GOT3 (cell line): Measurements from ENCODE around the gene USP2.
"Not testable (repeated sequence)": the region's sequence is repeated elsewhere in the genome, so short reads cannot be mapped to it uniquely, and the experiment has no call there.

Experiments used
- DNase-seq: peaks from one replicate; lab custom pipeline; 2025; ENCODE audit warnings: mixed read lengths; lab: John Stamatoyannopoulos, UW

USP2 gene

DNA sequence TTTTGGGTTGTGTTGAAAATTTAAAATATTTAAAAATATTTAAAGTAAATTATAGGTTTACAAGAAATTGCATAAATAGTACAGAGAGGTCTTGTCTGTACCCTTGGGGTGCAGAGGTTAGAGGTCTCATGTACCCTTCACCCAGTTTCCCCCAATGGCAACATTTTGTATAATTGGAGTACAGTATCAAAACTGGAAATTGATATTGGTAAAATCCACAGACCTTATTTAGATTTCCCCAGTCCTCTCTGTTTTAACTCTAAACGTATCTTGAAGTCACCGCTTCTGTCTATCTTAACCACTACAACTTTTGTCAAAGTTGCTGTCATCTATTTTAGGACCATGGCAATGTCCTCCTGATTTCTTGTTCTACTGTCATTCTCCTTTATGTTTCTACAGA is 30.6 kb upstream of the USP2 start:
- DNase-seq, result no peak

- no peak for DNase-seq
These were observed 29.0 kb upstream of the USP2 start for GRCh38 chr11:119410501-119410900.

GRCh38 chr11:119409731-119410130 is 28.2 kb upstream of the USP2 start:
- DNase-seq, result no peak

DNA sequence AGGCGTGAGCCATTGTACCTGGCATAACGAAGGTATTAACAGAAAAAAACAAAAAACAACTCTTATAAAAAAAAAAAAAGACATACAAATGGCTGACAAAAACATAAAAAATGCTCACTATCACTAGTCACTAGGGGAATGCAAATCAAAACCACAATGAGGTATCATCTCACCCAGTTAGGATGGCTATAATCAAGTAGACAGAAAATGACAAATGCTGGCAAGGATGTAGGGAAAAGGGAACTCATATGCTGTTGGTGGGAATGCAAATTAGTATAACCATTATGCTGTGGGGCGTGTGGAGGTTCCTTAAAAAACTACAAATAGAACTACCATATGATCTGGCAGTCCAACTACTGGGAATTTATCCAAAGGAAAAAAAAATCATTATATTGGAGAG is 24.5 kb upstream of the USP2 start:
- no peak for DNase-seq

- not testable (repeated sequence) for DNase-seq
These were observed 24.0 kb upstream of the USP2 start for GRCh38 chr11:119405448-119405847.

GRCh38 chr11:119404872-119405271 is 23.4 kb upstream of the USP2 start:
- no peak for DNase-seq

GRCh38 chr11:119403021-119403420 is 21.5 kb upstream of the USP2 start:
- no peak for DNase-seq

- no peak for DNase-seq
These were observed 21.0 kb upstream of the USP2 start for GRCh38 chr11:119402470-119402869.

- no peak for DNase-seq
These were observed 19.4 kb upstream of the USP2 start for GRCh38 chr11:119400860-119401259.

DNA sequence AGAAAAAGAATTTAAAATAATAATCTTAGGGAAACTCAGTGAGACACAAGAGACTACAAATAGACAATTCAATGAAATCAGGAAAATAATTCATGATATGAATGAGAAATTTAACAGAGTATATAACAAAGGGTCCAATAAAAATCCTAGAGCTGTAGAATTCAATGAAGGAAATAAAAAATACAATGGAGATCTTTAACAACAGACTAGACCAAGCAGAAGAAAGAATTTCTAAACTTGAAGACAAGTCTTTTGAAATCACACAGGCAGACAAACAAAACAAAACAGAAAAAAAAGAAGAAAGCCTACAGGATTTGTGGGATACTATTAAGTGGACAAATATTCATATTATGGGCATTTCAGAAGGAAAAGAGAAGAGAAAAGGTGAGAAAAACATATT is 16.2 kb upstream of the USP2 start:
- DNase-seq, result no peak

- DNase-seq, result no peak
These were observed 15.3 kb upstream of the USP2 start for GRCh38 chr11:119396835-119397234.

DNA sequence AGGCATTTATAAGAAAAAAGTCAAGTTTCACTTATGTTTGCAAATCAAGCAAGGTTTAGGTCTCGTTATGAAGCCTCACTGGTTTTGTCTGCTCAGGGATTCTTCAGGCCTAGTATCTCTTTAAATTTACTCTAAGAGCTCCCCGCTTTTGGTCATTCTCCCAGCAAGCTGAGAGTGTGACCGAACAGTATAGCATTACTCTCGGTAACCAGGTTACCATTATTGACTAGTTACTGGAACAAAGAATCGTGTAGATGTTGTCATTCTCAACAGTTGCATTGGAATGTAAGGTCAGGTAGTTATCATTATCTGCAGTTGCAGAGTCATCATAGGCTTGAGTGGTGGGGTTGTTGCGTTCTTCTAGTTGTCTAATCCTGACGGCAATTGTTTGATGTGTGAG is 9.8 kb upstream of the USP2 start:
- DNase-seq, result no peak

- DNase-seq, result no peak
These were observed 8.2 kb upstream of the USP2 start for GRCh38 chr11:119389611-119390254.

- no peak for DNase-seq
These were observed 6.6 kb upstream of the USP2 start for GRCh38 chr11:119388103-119388502.

DNA sequence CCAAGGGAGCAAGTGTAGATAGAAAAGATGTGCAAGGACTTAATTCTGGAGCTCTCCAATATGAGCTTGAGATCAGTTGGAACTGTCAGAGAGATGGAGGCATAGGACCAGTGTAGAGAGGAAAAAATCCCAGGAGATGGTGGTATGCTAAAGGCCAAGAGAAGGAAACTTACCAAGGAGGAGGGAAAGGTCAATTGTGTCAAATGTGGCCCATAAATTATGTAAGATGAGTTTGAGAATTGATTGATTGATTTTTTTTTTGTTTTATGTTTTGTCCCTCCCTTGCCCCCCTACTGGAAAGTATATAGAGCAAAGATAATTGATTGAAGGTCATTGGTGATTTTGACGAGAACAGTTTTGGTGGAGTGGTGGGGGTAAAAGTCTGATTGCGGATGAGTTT is 2.8 kb upstream of the USP2 start:
- DNase-seq, result no peak

- not testable (repeated sequence) for DNase-seq
These were observed 1.0 kb upstream of the USP2 start for GRCh38 chr11:119382513-119382912.

DNA sequence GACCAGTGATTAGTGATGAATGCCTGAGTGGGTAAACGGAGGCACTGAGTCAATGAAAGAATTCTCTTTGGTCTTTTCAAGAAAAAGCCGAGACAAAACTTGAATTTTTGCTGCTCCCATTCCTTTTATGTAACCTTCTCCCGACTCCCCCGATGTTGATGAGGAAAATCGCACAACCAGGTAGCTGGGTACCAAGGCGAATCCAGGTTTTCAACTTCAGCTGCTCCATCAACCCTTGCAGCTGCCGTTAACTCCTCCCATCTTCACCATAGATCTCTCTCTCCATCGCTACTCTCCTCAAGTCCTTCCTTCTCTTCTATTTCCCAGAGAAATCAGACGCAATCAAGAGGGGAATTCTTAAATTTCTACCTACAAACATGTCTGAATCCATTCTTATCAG is 611 bp upstream of the USP2 start:
- no peak for DNase-seq

- DNase-seq, result no peak
These were observed 686 bp downstream of the USP2 start for GRCh38 chr11:119380827-119381180.

DNA sequence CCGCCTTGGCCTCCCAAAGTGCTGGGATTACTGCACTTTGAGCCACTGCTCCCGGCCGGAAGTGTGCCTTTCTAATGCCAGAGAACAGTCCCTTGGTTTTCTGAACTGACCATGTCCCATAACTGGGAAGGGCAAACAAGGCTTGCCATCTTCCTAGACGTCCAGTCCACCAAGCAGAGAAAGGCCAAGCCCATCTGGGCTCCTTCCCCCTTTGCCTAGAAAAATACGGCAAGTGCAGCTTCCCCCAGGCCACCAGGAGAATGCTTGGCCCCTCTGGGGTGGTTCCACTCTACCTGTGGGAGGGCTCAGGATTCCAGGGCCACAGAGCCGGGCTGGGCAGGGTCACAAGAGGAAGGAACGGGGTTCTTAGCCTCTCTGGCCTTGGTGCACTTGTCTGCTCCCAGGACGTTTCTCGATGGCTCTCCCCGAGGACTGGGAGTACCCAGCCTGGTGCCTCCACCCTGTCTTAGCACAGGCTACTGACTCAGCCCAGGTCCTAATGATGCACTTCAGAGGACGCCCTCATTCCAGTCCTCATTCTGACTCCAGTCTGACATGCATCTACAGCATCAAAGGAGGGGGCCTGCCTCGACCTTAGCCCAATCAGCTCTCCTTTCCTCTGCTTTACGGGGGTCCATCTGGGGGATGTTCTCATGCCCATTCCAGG is 1.2 kb downstream of the USP2 start:
- DNase-seq, result no peak

DNA sequence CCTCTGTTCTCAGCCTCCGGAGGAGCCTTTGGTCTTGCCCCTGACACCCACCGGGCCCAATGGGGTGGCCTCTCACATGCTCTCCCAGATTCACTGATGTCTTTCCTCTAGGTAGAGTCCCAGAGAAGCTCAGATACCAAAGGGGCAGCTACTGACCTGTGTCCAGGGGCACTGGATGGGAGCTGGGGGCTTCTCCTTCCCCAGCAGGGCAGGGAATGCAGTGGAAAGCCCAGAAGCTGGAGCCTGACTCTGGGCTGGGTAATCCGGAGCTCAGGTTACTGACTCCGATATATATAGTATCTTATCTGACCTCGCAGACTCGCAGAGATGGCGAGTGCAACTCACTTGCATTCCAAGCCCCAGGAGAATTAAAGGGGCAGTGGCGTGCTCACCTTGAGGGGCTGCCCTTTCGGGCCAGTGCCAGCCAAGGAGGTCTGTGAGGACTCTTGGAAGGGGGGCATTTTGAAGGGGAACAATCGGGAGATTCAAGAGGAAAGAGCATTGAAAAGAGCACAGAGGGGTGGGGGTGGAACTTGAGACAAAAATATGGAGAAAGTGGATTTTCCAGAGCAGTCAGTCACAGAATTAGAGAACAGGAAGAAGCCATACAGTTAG is 2.5 kb downstream of the USP2 start:
- DNase-seq, result no peak

DNA sequence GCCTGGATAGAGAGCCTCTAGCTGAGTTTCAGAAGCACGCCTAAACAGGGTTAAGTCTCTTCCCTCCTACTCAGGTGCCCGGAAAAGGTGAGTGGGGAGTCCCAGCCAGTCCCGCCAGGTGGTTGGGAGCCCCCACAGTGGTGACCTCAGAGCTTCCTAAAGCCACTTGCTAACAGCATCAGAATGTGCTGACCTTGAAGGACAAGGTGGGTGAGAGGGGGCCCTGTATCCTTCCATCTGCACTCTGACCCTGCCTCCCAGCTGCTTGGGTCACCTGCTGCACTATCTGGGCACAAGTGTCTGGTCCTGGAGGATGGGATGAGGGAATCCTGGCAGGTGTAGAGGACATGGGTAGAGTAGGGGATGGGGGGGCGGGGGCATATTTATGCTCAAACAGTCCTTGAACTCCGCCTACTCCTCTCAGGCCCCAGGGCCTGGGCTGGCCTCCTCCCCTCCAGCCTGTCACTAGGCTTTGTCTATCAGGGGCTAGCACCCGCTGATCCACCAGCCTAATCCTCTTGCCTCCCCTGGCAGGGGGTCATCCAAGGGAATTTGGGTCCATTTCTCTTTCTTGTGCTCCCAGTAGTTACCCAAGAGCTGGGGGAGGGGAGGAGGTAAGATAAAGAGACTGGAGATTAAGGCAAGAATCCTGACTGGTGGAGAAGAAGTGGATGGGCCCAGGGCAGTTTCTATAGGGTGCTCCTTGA is 3.4 kb downstream of the USP2 start:
- no peak for DNase-seq

GRCh38 chr11:119377112-119377901 is 4.2 kb downstream of the USP2 start:
- no peak for DNase-seq
